ENCODE data around the gene MAML2. TPM values are rescaled to one million over a fixed set of nuclear protein-coding genes. Genes with fewer than 3 reads are reported as not detected.

The MAML2 gene
- total RNA-seq, 1 donor from 2014 or later: 1.3 TPM

DNA sequence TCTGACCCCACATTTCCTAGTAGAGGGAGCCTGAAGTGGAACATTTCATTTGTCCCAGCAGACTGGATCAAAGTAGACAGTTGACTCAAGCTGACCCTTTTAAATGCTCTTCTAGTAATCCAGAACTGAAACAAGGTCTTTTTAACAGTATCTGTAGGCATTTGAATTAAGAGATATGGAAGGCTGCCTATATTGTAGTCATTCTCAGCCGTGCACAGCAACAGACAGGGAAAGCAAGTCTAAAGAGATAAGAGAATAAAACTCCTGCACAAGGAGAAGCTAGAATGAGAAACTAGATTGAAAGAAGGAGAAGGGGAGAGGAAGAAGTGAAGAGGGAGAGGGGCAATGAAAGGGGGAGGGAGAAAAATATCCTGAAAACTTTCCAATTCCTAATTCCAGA, 238.5 kb downstream of the MAML2 start:
- no peak for FAIRE-seq
- Histone ChIP-seq H3K4me3 (ENCODE audit: low read depth, low read length) (no peak overlapping the region), H3K36me3 (ENCODE audit: control insufficient read depth, insufficient read depth, low read length) (no peaks in the 10 kb centered on the region), H3K27me3 (ENCODE audit: control insufficient read depth, insufficient read depth, low read length) (no peaks in the 10 kb centered on the region)
- DNase-seq (ENCODE audit: low read depth): no peak
- TF ChIP-seq, protein P1, sequence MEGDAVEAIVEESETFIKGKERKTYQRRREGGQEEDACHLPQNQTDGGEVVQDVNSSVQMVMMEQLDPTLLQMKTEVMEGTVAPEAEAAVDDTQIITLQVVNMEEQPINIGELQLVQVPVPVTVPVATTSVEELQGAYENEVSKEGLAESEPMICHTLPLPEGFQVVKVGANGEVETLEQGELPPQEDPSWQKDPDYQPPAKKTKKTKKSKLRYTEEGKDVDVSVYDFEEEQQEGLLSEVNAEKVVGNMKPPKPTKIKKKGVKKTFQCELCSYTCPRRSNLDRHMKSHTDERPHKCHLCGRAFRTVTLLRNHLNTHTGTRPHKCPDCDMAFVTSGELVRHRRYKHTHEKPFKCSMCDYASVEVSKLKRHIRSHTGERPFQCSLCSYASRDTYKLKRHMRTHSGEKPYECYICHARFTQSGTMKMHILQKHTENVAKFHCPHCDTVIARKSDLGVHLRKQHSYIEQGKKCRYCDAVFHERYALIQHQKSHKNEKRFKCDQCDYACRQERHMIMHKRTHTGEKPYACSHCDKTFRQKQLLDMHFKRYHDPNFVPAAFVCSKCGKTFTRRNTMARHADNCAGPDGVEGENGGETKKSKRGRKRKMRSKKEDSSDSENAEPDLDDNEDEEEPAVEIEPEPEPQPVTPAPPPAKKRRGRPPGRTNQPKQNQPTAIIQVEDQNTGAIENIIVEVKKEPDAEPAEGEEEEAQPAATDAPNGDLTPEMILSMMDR (IDR thresholded peaks at IDR 0.05; ENCODE audit: insufficient read depth, low read length, severe bottlenecking): no peak

DNA sequence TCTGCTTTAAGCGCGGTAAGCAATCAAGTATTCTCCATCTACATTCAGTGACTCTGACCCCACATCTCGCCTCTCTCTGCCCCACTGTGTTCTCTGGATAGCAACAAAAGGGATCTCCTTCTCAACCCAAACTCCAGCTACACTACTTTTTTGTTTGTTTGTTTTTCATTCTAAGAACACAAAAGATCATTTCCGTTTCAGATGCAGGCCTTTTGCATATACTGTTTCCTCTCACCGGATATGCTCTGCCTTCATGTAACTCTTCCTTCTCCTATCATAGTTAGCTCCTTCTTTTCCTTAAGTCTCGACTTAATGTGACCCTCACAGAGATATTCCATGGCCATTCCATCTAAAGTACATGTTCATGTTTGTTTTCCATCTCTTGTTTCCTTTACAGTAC, 239.3 kb downstream of the MAML2 start:
- Histone ChIP-seq H3K36me3 (ENCODE audit: control insufficient read depth, insufficient read depth, low read length) (no peaks in the 10 kb centered on the region), H3K4me3 (ENCODE audit: low read depth, low read length) (no peak overlapping the region), H3K27me3 (ENCODE audit: control insufficient read depth, insufficient read depth, low read length) (no peaks in the 10 kb centered on the region)
- FAIRE-seq (no peak), DNase-seq (ENCODE audit: low read depth) (no peak)
- TF ChIP-seq, protein P1 (IDR thresholded peaks at IDR 0.05; ENCODE audit: insufficient read depth, low read length, severe bottlenecking): no peak

DNA sequence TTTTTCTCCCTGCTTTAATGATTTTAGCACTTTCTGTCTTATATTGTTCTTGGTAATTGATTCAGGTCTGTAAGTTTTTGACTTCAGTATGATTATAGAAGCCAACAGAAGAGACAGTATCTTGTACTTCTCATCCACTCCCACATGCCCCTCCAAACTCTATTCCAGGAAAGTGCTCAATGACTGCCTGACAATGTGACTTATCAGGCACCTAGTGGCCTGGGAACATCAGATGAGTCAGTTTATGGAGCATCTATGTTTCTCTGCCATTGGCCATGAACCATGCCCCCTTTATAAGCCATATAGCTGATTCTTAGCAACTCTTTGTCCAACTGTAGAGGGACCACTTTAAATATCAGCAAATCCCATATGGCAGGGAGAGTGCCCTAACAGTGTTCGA, 239.9 kb downstream of the MAML2 start:
- TF ChIP-seq, protein P1 (IDR thresholded peaks at IDR 0.05; ENCODE audit: insufficient read depth, low read length, severe bottlenecking): no peak
- H3K36me3 ChIP-seq (ENCODE audit: control insufficient read depth, insufficient read depth, low read length): no peaks in the 10 kb centered on the region
- H3K4me3 ChIP-seq (ENCODE audit: low read depth, low read length): no peak overlapping the region
- FAIRE-seq: no peak
- no peak for DNase-seq (ENCODE audit: low read depth)
- H3K27me3 ChIP-seq (ENCODE audit: control insufficient read depth, insufficient read depth, low read length): no peaks in the 10 kb centered on the region

DNA sequence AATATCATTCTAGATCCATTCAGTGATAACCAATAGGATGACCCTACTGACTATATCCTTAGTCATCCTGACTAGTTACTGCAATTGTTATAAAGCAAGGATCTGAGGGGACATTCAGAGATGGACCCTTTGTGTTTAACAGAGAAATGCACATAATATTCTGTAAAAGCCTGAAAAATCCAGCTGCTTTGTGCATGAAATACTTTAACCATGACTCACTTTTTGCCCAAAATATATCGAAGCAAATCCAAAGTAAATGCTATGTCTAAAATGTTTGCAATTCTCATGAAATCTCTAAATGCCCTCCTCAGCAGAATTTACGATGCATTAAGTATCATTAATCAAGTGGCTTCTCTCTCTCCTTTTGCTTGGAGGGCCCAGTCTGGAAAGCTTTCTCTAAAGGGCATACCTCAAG, 240.3 kb downstream of the MAML2 start:
- no peaks in the 10 kb centered on the region for H3K27me3 ChIP-seq (ENCODE audit: control insufficient read depth, insufficient read depth, low read length)
- DNase-seq (ENCODE audit: low read depth): no peak
- TF ChIP-seq, protein P1 (IDR thresholded peaks at IDR 0.05; ENCODE audit: insufficient read depth, low read length, severe bottlenecking): no peak
- H3K36me3 ChIP-seq (ENCODE audit: control insufficient read depth, insufficient read depth, low read length): no peaks in the 10 kb centered on the region
- FAIRE-seq: no peak
- H3K4me3 ChIP-seq (ENCODE audit: low read depth, low read length): no peak overlapping the region

DNA sequence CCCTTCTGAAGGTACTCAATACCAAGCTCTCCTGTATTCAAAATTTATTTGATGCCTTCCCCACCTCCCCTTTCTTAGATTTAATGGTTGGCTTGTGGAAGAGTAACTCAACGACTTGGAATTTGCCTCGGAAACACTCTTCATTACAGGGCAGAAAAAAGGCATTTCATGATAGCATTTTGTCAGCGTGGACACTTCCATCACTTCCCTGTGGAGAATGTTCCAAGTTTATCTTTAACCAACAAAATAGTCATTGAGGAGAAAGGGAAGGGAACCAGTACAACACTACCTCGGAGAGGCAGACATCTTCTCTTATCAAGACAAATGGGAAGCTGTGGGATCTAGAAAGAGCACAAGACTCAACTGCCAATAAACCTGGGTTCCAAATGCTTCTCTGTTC, 241.8 kb downstream of the MAML2 start:
- FAIRE-seq (no peak), DNase-seq (ENCODE audit: low read depth) (no peak)
- Histone ChIP-seq H3K27me3 (ENCODE audit: control insufficient read depth, insufficient read depth, low read length) (no peaks in the 10 kb centered on the region), H3K36me3 (ENCODE audit: control insufficient read depth, insufficient read depth, low read length) (no peaks in the 10 kb centered on the region), H3K4me3 (ENCODE audit: low read depth, low read length) (no peak overlapping the region)
- TF ChIP-seq, protein P1 (IDR thresholded peaks at IDR 0.05; ENCODE audit: insufficient read depth, low read length, severe bottlenecking): no peak

DNA sequence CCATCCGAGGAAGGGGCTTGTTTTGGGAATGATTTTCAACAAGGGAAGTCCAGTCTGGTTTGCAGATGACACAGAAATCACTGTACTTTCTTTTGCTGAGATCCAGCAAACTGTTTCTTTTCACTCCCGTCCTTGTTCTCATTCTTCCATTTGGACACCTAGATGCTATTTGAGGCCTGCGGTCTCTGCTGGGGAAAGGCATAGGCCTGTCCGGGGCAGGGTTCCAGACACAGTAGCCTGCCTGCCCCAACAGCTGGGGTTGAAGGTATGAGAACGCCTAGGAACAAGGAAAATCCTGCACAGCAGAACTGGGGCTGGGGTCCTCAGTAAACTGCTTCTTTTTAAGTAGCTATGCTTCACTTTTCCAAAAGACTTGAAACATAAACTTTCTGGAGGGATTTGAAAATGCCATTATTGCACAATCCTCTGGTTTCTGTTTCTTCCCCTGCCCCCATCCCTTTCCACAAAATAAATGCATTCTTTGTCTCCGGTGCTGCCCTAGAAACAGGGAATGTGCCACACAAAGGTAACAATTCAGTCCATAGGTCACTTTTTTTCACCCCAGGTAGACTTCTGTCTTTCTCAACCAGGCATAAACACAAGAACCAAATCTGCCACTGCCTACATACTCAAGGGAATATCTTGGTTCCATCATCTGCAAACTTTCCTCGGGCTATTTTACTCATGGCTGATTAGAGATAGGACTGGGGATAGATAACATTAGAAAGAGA, 244.3 kb downstream of the MAML2 start:
- TF ChIP-seq, protein P1 (IDR thresholded peaks at IDR 0.05; ENCODE audit: insufficient read depth, low read length, severe bottlenecking): no peak
- FAIRE-seq: no peak
- Histone ChIP-seq H3K27me3 (ENCODE audit: control insufficient read depth, insufficient read depth, low read length) (no peaks in the 10 kb centered on the region), H3K4me3 (ENCODE audit: low read depth, low read length) (no peak overlapping the region), H3K36me3 (ENCODE audit: control insufficient read depth, insufficient read depth, low read length) (no peaks in the 10 kb centered on the region)
- peak; percentile 60 for DNase-seq (ENCODE audit: low read depth)
